Right atrium auricular region (tissue), 2 donors: ENCODE data around the gene GALNT4. TPM values are rescaled to one million over a fixed set of nuclear protein-coding genes. Genes with fewer than 3 reads are reported as not detected.
A peak's percentile ranks its signal among the peaks of the same experiment; 100 is the strongest.

Experiments used
- DNase-seq: peaks from one replicate; pipeline ENCODE4 v3.0.0-alpha.2; 2019; ENCODE audit warnings: low spot score
- H3K27ac ChIP-seq, 2 donors: fragments of 200-600 bp; sonication (generic); 1 replicate in 1 of 2; 2 replicates in 1 of 2; pipeline ENCODE4 v1.5.1; 2016 to 2019
- H3K27me3 ChIP-seq, 2 donors: fragments of 200-600 bp; sonication (generic); one replicate each; pipeline versions ENCODE4 v1.5.1 to v1.6.0; 2017 to 2019
- H3K36me3 ChIP-seq: fragments of 200-600 bp; sonication (generic); one replicate; pipeline ENCODE4 v1.5.1; 2016
- H3K4me1 ChIP-seq, 2 donors: fragments of 200-600 bp; sonication (generic); one replicate each; pipeline versions ENCODE4 v1.5.1 to v1.6.0; 2017 to 2019
- H3K4me3 ChIP-seq, 2 donors: fragments of 200-600 bp; sonication (generic); 1 replicate in 1 of 2; 2 replicates in 1 of 2; pipeline ENCODE4 v1.5.1; 2017 to 2019; ENCODE audit warnings: mild to moderate bottlenecking in 1 of 2, moderate library complexity in 1 of 2
- H3K9me3 ChIP-seq, 2 donors: fragments of 200-600 bp; sonication (generic); one replicate each; pipeline ENCODE4 v1.5.1; 2019
- total RNA-seq, 2 donors: library from RNA; depleted of rRNA; stranded (reverse); fragments of >200 nt; gene quantifications; one replicate each; pipeline ENCODE4 v1.1.0, GENCODE V29; 2016
- TF ChIP-seq, protein P1 (sequence below), 2 donors: fragments of 200-600 bp; sonication (generic); IDR thresholded peaks; one replicate each; pipeline ENCODE4 v1.5.1; 2019; ENCODE audit warnings: antibody characterized with exemption in 2 of 2

The GALNT4 gene
- total RNA-seq, 2 donors from 2014 or later: 3.8 to 4.7 TPM

DNA sequence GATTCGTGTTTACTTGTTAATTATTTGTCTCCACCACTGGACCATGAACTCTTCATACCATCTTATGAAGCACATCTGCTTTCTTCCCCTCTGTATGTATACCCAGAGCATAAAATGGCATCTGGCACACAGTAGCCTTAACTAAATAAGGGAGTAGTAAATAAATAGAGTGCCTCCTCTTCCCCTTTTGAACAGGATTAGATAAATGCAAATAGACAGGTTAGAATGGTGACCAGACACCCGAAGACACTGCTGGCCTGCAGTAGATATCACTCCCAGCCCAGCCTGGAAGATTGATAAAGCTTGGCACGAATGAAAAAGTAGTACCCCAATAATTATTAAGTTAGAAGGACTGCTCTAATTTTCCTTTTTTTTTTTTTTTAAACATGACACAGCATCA lies 6.9 kb downstream of the GALNT4 start:
- no peaks in the 10 kb centered on the region for H3K27me3 ChIP-seq
- no peak overlapping the region for H3K4me3 ChIP-seq
- TF ChIP-seq, protein P1, sequence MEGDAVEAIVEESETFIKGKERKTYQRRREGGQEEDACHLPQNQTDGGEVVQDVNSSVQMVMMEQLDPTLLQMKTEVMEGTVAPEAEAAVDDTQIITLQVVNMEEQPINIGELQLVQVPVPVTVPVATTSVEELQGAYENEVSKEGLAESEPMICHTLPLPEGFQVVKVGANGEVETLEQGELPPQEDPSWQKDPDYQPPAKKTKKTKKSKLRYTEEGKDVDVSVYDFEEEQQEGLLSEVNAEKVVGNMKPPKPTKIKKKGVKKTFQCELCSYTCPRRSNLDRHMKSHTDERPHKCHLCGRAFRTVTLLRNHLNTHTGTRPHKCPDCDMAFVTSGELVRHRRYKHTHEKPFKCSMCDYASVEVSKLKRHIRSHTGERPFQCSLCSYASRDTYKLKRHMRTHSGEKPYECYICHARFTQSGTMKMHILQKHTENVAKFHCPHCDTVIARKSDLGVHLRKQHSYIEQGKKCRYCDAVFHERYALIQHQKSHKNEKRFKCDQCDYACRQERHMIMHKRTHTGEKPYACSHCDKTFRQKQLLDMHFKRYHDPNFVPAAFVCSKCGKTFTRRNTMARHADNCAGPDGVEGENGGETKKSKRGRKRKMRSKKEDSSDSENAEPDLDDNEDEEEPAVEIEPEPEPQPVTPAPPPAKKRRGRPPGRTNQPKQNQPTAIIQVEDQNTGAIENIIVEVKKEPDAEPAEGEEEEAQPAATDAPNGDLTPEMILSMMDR (IDR thresholded peaks at IDR 0.05): no peak
- no peaks in the 10 kb centered on the region for H3K36me3 ChIP-seq
- DNase-seq: no peak
- H3K9me3 ChIP-seq: no peaks in the 10 kb centered on the region
- peaks cover 0 to 29% of the 10 kb centered on the region in 2 donors for H3K4me1 ChIP-seq
- H3K27ac ChIP-seq: no peak overlapping the region

DNA sequence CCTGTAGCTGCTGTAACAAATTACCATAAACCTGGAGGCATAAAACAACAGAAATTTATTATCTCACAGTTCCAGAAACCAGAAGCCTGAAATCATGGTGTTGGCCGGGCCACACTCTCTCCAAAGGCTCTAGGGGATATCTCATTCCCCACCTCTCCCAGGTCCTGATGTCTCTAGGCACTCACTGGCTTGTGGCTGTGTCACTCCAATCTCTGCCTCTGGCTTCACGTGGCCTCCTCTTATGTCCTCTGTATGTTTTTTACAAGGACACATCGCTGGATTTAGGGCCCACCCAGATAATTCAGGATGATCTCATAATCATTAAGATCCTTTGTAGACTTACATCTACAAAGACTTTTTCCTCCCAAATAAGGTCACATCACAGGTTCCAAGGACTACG lies 8.0 kb downstream of the GALNT4 start:
- no peaks in the 10 kb centered on the region for H3K9me3 ChIP-seq

DNA sequence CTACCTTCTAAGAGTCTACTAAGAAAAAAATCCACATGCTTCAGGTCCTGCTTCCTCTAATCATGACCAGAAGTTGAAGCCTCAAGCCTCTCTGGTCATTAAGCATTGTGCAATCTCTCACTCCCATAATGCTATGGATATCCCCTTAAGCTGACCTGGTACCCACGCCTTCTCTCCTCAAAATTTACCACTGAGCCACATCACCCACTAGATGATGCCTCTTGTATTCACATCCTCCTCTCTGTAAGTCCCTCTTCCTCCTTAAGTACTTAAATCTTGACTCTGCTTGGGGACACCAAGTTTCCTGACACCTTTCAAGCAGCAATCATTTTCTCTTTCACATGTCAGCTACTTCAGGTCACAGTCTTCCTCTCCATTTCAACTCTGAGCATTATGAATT lies 9.8 kb downstream of the GALNT4 start:
- Histone ChIP-seq H3K27ac (no peak overlapping the region), H3K36me3 (no peaks in the 10 kb centered on the region), H3K9me3 (no peaks in the 10 kb centered on the region), H3K4me3 (no peak overlapping the region), H3K4me1 (peaks cover 0 to 15% of the 10 kb centered on the region in 2 donors), H3K27me3 (no peaks in the 10 kb centered on the region)
- no peak for DNase-seq
- TF ChIP-seq, protein P1 (IDR thresholded peaks at IDR 0.05): no peak

More for the DNA sequence above, 8.0 kb downstream of the GALNT4 start:
- Histone ChIP-seq H3K27me3 (no peaks in the 10 kb centered on the region), H3K27ac (no peak overlapping the region), H3K4me1 (peaks cover 0 to 18% of the 10 kb centered on the region in 2 donors), H3K36me3 (no peaks in the 10 kb centered on the region), H3K4me3 (no peak overlapping the region)
- no peak for DNase-seq
- TF ChIP-seq, protein P1 (IDR thresholded peaks at IDR 0.05): no peak

DNA sequence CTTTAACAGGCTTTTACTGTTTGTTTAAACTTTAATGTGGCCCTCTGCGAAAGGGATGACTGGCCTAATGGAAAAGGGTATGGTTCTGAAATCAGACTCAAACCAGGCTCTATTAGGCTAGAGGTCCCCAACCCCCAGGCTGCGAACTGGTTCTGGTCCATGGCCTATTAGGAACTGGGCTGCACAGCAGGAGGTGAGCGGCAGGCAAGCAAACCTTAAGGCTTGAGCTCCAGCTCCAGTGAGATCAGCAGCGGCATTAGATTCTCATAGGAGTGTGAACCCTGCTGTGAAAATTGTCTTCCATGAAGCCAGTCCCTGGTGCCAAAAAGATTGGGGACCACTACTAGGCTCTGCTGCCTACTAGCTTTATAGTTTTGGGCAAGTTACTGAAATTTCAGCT lies 11.1 kb downstream of the GALNT4 start:
- Histone ChIP-seq H3K27ac (no peak overlapping the region), H3K36me3 (no peaks in the 10 kb centered on the region), H3K4me1 (peaks cover 0 to 15% of the 10 kb centered on the region in 2 donors), H3K4me3 (no peak overlapping the region), H3K9me3 (no peaks in the 10 kb centered on the region), H3K27me3 (no peaks in the 10 kb centered on the region)
- TF ChIP-seq, protein P1 (IDR thresholded peaks at IDR 0.05): no peak
- no peak for DNase-seq

GRCh38 chr12:89507015-89507824 lies 17.4 kb downstream of the GALNT4 start:
- Histone ChIP-seq H3K36me3 (no peaks in the 10 kb centered on the region), H3K9me3 (no peaks in the 10 kb centered on the region), H3K27me3 (no peaks in the 10 kb centered on the region), H3K4me3 (no peak overlapping the region), H3K4me1 (peaks cover 0 to 13% of the 10 kb centered on the region in 2 donors), H3K27ac (peak overlapping the region in 1 of 2 donors; percentile 42)
- TF ChIP-seq, protein P1 (IDR thresholded peaks at IDR 0.05): no peak
- DNase-seq: no peak
